Keratinocyte (primary cell): Measurements from ENCODE around the gene MTRR. TPM values are rescaled to one million over a fixed set of nuclear protein-coding genes. Genes with fewer than 3 reads are reported as not detected.

Experiments used
- DNase-seq: peaks from one replicate; pipeline ENCODE4 v3.0.0-alpha.2; 2011; ENCODE audit warnings: low read depth, missing footprints, low spot score
- FAIRE-seq: peaks from 2 replicates; lab custom pipeline; 2011; peaks lifted over from hg19 to GRCh38; lab: Jason Lieb, UNC
- H2AFZ ChIP-seq: 2 replicates; pipeline ENCODE4 v1.6.0; 2012; ENCODE audit warnings: low read length, control low read depth, inconsistent platforms; ENCODE audit not compliant: control insufficient read depth
- H3K27ac ChIP-seq: 2 replicates; pipeline ENCODE4 v1.5.1; 2011; ENCODE audit warnings: low read length; ENCODE audit not compliant: control insufficient read depth, insufficient read depth
- H3K27me3 ChIP-seq: 3 replicates; pipeline ENCODE4 v1.6.0; 2011; ENCODE audit warnings: low read length; ENCODE audit not compliant: control insufficient read depth, insufficient read depth; ENCODE audit errors: extremely low read depth
- H3K36me3 ChIP-seq, 2 experiments: 2 replicates in 1 of 2; 3 replicates in 1 of 2; pipeline ENCODE4 v1.5.1; 2011; ENCODE audit warnings: low read length in 2 of 2, mild to moderate bottlenecking in 1 of 2; ENCODE audit not compliant: control insufficient read depth in 2 of 2, insufficient read depth in 2 of 2; ENCODE audit errors: extremely low read depth in 1 of 2
- H3K4me1 ChIP-seq: 3 replicates; pipeline ENCODE4 v1.5.1; 2011; ENCODE audit warnings: low read length; ENCODE audit not compliant: control insufficient read depth, insufficient read depth; ENCODE audit errors: extremely low read depth
- H3K4me2 ChIP-seq: 3 replicates; pipeline ENCODE4 v1.6.0; 2011; ENCODE audit warnings: low read depth, low read length; ENCODE audit not compliant: control insufficient read depth, insufficient read depth; ENCODE audit errors: extremely low read depth
- H3K4me3 ChIP-seq, 3 experiments: fragments of 200-600 bp in 1 of 3; sonication (generic) in 1 of 3; 2 replicates in 2 of 3; 3 replicates in 1 of 3; pipeline ENCODE4 v1.5.1; 2011 to 2016; ENCODE audit warnings: low read length in 3 of 3, mild to moderate bottlenecking in 3 of 3, control low read depth in 2 of 3, inconsistent platforms in 1 of 3, low read depth in 1 of 3, mixed read lengths in 1 of 3, mixed run types in 1 of 3, moderate library complexity in 1 of 3; ENCODE audit not compliant: control insufficient read depth in 2 of 3, insufficient read depth in 2 of 3; ENCODE audit errors: extremely low read depth in 1 of 3
- H3K79me2 ChIP-seq: 2 replicates; pipeline ENCODE4 v1.6.0; 2012; ENCODE audit warnings: low read length; ENCODE audit not compliant: control insufficient read depth, insufficient read depth
- H3K9ac ChIP-seq: 3 replicates; pipeline ENCODE4 v1.6.0; 2011; ENCODE audit warnings: low read length; ENCODE audit not compliant: control insufficient read depth, insufficient read depth; ENCODE audit errors: extremely low read depth
- H3K9me1 ChIP-seq: 3 replicates; pipeline ENCODE4 v1.6.0; 2011; ENCODE audit warnings: low read length; ENCODE audit not compliant: control insufficient read depth, insufficient read depth; ENCODE audit errors: extremely low read depth
- H3K9me3 ChIP-seq: 2 replicates; pipeline ENCODE4 v1.5.1; 2012; ENCODE audit warnings: low read depth, low read length; ENCODE audit not compliant: control insufficient read depth
- H4K20me1 ChIP-seq: 3 replicates; pipeline ENCODE4 v1.6.0; 2011; ENCODE audit warnings: low read length; ENCODE audit not compliant: control insufficient read depth, insufficient read depth; ENCODE audit errors: extremely low read depth
- CTCF ChIP-seq, 3 experiments: IDR thresholded peaks in 1 of 3; conservative IDR thresholded peaks in 1 of 3; optimal IDR thresholded peaks in 1 of 3; 2 replicates in 2 of 3; 3 replicates in 1 of 3; pipeline versions ENCODE3 to v1.5.1; 2011; ENCODE audit warnings: low read length in 3 of 3, mild to moderate bottlenecking in 3 of 3, moderate library complexity in 2 of 3, control low read depth in 1 of 3, inconsistent platforms in 1 of 3; ENCODE audit not compliant: insufficient read depth in 2 of 3; ENCODE audit errors: extremely low read depth in 1 of 3
- EZH2 ChIP-seq: IDR thresholded peaks from one replicate; pipeline ENCODE4 v1.6.1; 2012; ENCODE audit warnings: inconsistent platforms, mild to moderate bottlenecking, low read length, moderate library complexity
- dilution Hi-C: fragments of 300-500 bp; cut with MboI; formaldehyde crosslinking; loops from one replicate; pipeline ENCODE4 v1.7.0; 2020; ENCODE audit warnings: low sequenced_read_pairs; ENCODE audit not compliant: extremely low pct_ligation_motif_present
- polyA plus RNA-seq, 5 experiments: library from polyadenylated mRNA; depleted of rRNA in 3 of 5; stranded (reverse) in 3 of 5; stranded (forward) in 1 of 5; unstranded in 1 of 5; fragments of >200 nt; gene quantifications; 1 replicate in 1 of 5; 2 replicates in 3 of 5; 3 replicates in 1 of 5; pipeline versions ENCODE4 v1.2.1 to v1.2.3, GENCODE V29; 2011 to 2012; ENCODE audit warnings: missing spikeins in 2 of 5, low read depth in 1 of 5, low replicate concordance in 1 of 5

MTRR gene
- polyA plus RNA-seq, 1 donor (not counting 4 experiments of a cell fraction or from before 2014, with no cell fraction given): 45.5 TPM

DNA sequence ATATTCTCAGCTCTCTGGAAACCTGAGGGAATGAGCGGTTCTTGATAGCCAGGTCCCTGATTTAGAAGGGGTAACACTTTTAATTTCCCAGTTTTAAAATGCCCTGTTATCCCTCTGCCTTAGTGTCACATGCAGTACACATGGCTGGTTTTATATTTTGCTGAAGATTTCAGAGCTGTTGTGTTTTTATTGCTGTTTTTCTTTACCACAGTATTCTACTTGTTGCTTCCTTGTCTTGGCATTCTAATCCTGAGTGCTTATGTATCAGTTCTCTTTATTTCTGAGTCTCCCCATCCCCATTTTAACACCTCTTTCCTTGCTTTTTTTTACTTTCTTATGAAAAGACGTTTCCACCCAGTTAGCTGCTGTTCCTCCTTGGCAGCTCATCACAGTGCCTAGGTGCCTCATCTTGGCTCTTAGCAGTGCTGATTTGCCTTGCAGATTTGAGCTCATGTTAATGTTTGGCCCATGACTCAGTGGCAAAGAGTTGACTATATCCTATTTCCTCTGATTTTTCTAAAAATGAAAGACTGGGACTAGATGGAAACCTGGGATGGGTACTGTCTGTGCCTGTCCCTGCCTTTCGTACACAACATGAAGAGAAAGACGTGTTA, 3.7 kb downstream of the MTRR start:
- dilution Hi-C loops: no loop called here
- Histone ChIP-seq H3K27ac (no peak overlapping the region), H4K20me1 (no peaks in the 10 kb centered on the region), H3K36me3 (peaks cover 21 to 22% of the 10 kb centered on the region in 2 experiments), H3K4me3 (no peak overlapping the region), H3K9ac (no peak overlapping the region), H2AFZ (no peak overlapping the region), H3K4me2 (no peak overlapping the region), H3K27me3 (no peaks in the 10 kb centered on the region), H3K9me1 (no peaks in the 10 kb centered on the region), H3K4me1 (peaks cover 16% of the 10 kb centered on the region), H3K79me2 (peaks cover 74% of the 10 kb centered on the region), H3K9me3 (no peaks in the 10 kb centered on the region)
- DNase-seq: no peak
- no peak for FAIRE-seq
- TF ChIP-seq CTCF (optimal IDR thresholded peaks at IDR 0.05 in 1 of 3, IDR thresholded peaks at IDR 0.05 in 1 of 3, conservative IDR thresholded peaks at IDR 0.05 in 1 of 3; ENCODE audit: extremely low read depth in 1 of 3, insufficient read depth in 2 of 3, low read length in 3 of 3) (no peak), EZH2 (no peak)

DNA sequence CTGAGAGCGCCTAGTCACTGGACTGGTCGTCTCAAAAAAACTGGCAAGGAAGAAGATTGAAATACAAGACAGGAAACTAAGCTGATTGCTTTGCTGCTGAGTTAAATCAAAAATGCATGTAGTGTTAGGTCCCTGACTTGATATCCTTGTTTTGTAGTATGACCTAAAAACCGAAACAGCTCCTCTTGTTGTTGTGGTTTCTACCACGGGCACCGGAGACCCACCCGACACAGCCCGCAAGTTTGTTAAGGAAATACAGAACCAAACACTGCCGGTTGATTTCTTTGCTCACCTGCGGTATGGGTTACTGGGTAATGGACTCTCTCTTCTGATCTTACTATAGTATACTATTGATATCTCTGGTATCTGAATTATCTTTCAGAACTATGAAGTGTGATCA, 4.3 kb downstream of the MTRR start:
- Histone ChIP-seq H3K79me2 (peaks cover 68% of the 10 kb centered on the region), H3K27me3 (no peaks in the 10 kb centered on the region), H3K4me3 (no peak overlapping the region), H3K9ac (no peak overlapping the region), H3K4me1 (peaks cover 13% of the 10 kb centered on the region), H3K9me3 (no peaks in the 10 kb centered on the region), H3K4me2 (no peak overlapping the region), H4K20me1 (no peaks in the 10 kb centered on the region), H3K9me1 (no peaks in the 10 kb centered on the region), H3K27ac (no peak overlapping the region), H3K36me3 (peaks cover 24 to 25% of the 10 kb centered on the region in 2 experiments), H2AFZ (no peak overlapping the region)
- TF ChIP-seq EZH2 (no peak), CTCF (optimal IDR thresholded peaks at IDR 0.05 in 1 of 3, IDR thresholded peaks at IDR 0.05 in 1 of 3, conservative IDR thresholded peaks at IDR 0.05 in 1 of 3; ENCODE audit: extremely low read depth in 1 of 3, insufficient read depth in 2 of 3, low read length in 3 of 3) (no peak)
- dilution Hi-C loops: no loop called here
- FAIRE-seq (no peak), DNase-seq (no peak)
